ENCODE results near the gene ELANE.
A peak's percentile ranks its signal among the peaks of the same experiment; 100 is the strongest.
"Not testable (repeated sequence)": the region's sequence is repeated elsewhere in the genome, so short reads cannot be mapped to it uniquely, and the experiment has no call there.

The ELANE gene

GRCh38 chr19:835210-835810 lies 16.8 kb upstream of the ELANE start:
- TF ChIP-seq POLR2A (IDR thresholded peaks at IDR 0.05; ENCODE audit: extremely low read depth, insufficient read length) (no peak), MYC (IDR thresholded peaks at IDR 0.05; ENCODE audit: low read depth, low read length) (no peak)
- no peak for DNase-seq (ENCODE audit: low read depth)

GRCh38 chr19:840519-841206 lies 11.4 kb upstream of the ELANE start, which contains the start of gene PRTN3:
Gene PRTN3, plus strand, starts transcription at chr19:840999. Its CDS starts 10 bp downstream, at chr19:841009.
- H3K4me3 ChIP-seq (ENCODE audit: low read depth, low read length): peak within 1 kb of the TSS; percentile 80
- TF ChIP-seq CTCF (IDR thresholded peaks at IDR 0.05; ENCODE audit: low read depth, low read length): no peak
- TF ChIP-seq POLR2A (IDR thresholded peaks at IDR 0.05; ENCODE audit: extremely low read depth, insufficient read length): no peak
- peak; percentile 65 for TF ChIP-seq MAX (IDR thresholded peaks at IDR 0.05; ENCODE audit: low read depth, low read length)
- peak; percentile 51; the same call in 1 of the 2 replicates for TF ChIP-seq MYC (IDR thresholded peaks at IDR 0.05; ENCODE audit: low read depth, low read length)
- DNase-seq (ENCODE audit: low read depth): peak; percentile 85

More at GRCh38 chr19:835210-835810, 16.8 kb upstream of the ELANE start:
- no peak overlapping the region for H3K4me3 ChIP-seq (ENCODE audit: low read depth, low read length)

- DNase-seq (ENCODE audit: low read depth): not testable (repeated sequence)
These were observed 9.3 kb upstream of the ELANE start for GRCh38 chr19:842802-843179.

GRCh38 chr19:843180-843835 lies 8.8 kb upstream of the ELANE start:
- TF ChIP-seq MYC (IDR thresholded peaks at IDR 0.05; ENCODE audit: low read depth, low read length): no peak
- TF ChIP-seq POLR2A (IDR thresholded peaks at IDR 0.05; ENCODE audit: extremely low read depth, insufficient read length): no peak
- TF ChIP-seq MAX (IDR thresholded peaks at IDR 0.05; ENCODE audit: low read depth, low read length): no peak
- TF ChIP-seq CTCF (IDR thresholded peaks at IDR 0.05; ENCODE audit: low read depth, low read length): no peak
- peak overlapping the region; percentile 80 for H3K4me3 ChIP-seq (ENCODE audit: low read depth, low read length)

More at GRCh38 chr19:842802-843179, 9.3 kb upstream of the ELANE start:
- H3K4me3 ChIP-seq (ENCODE audit: low read depth, low read length): peak overlapping the region; percentile 80

GRCh38 chr19:843836-844545 lies 8.1 kb upstream of the ELANE start:
- TF ChIP-seq MAX (IDR thresholded peaks at IDR 0.05; ENCODE audit: low read depth, low read length) (no peak), MYC (IDR thresholded peaks at IDR 0.05; ENCODE audit: low read depth, low read length) (no peak), POLR2A (IDR thresholded peaks at IDR 0.05; ENCODE audit: extremely low read depth, insufficient read length) (no peak)
- peak overlapping the region; percentile 32 for H3K4me3 ChIP-seq (ENCODE audit: low read depth, low read length)
- DNase-seq (ENCODE audit: low read depth): no peak

More at GRCh38 chr19:843180-843835, 8.8 kb upstream of the ELANE start:
- peak; percentile 66 for DNase-seq (ENCODE audit: low read depth)

- H3K4me3 ChIP-seq (ENCODE audit: low read depth, low read length): no peak overlapping the region
- no peak for DNase-seq (ENCODE audit: low read depth)
- no peak for TF ChIP-seq CTCF (IDR thresholded peaks at IDR 0.05; ENCODE audit: low read depth, low read length)
- TF ChIP-seq POLR2A (IDR thresholded peaks at IDR 0.05; ENCODE audit: extremely low read depth, insufficient read length): no peak
- TF ChIP-seq MYC (IDR thresholded peaks at IDR 0.05; ENCODE audit: low read depth, low read length): no peak
- TF ChIP-seq MAX (IDR thresholded peaks at IDR 0.05; ENCODE audit: low read depth, low read length): no peak
These were observed 7.5 kb upstream of the ELANE start for GRCh38 chr19:844546-844971.

Data from NB4 (cell line).